GM20000 (cell line): Measurements from ENCODE around the gene GALNT15.

ENCODE experiments used
- DNase-seq: peaks from one replicate; pipeline ENCODE4 v3.0.0; 2012; ENCODE audit warnings: low spot score
- TF ChIP-seq, protein P1 (sequence below): IDR thresholded peaks from 2 replicates; pipeline ENCODE4 v1.5.1; 2012; ENCODE audit warnings: mild to moderate bottlenecking, control low read depth; ENCODE audit errors: extremely low read depth, missing control alignments

GALNT15 gene

DNA sequence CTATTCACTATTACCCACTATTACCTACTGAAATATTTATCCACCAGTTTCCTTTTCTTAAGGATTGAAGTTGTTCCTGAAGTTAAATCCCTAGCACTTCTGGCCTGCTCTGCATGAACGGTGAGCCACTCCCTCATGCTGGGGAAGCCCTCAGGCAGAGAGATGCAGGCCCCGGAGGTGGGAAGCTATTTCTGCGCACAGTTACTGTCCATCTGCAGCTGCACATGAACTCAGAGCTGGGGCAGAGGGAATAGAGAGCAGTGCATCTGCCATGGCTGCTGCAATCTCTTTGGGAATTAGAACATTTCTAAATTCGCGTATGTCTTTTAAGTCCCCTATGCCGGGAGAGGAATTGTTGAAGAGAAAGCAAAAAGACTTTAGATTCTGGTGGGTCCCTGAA, 6.3 kb upstream of the GALNT15 start:
- DNase-seq, result no peak
- TF ChIP-seq, protein P1, sequence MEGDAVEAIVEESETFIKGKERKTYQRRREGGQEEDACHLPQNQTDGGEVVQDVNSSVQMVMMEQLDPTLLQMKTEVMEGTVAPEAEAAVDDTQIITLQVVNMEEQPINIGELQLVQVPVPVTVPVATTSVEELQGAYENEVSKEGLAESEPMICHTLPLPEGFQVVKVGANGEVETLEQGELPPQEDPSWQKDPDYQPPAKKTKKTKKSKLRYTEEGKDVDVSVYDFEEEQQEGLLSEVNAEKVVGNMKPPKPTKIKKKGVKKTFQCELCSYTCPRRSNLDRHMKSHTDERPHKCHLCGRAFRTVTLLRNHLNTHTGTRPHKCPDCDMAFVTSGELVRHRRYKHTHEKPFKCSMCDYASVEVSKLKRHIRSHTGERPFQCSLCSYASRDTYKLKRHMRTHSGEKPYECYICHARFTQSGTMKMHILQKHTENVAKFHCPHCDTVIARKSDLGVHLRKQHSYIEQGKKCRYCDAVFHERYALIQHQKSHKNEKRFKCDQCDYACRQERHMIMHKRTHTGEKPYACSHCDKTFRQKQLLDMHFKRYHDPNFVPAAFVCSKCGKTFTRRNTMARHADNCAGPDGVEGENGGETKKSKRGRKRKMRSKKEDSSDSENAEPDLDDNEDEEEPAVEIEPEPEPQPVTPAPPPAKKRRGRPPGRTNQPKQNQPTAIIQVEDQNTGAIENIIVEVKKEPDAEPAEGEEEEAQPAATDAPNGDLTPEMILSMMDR, result no peak

DNA sequence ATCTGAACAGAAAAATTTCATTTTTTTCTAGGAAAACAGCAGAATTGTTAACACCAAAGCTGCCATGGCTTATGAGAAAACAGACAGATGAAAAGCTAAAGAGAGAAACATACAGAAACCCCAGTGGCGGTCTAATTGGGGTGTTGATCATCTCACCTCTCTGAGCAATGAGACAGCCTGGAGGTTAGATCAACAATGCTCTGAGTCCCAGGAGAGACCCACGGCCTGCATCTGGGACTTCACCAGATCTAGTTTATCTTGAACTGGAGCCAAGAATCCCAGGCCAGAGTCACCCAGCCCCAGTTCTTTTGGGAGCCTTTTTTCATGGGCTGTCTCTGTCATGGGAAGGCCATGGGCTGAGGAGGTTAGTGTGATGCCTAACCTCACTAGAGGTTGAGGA, 3.5 kb upstream of the GALNT15 start:
- TF ChIP-seq, protein P1, result no peak
- DNase-seq, result no peak

DNA sequence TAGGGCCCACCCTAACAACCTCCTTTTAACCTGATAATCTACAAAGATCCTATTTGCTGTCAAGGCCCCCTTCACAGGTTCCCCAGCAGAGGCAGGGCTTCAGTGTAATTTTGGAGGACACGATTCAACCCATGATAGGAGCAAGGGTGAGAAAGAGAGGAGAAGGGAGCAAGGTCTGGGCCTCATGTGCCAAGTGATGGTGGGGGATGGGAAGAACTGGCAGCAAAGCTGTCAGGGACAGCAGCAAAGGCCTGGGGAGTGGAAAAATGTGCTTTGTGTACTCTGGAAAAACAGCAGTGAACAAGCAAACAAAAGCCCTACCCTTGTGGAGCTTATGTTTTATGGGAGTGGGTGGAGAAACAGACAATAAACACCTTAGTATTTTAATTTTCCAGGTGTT, 2.7 kb upstream of the GALNT15 start:
- TF ChIP-seq, protein P1, result no peak
- no peak for DNase-seq

DNA sequence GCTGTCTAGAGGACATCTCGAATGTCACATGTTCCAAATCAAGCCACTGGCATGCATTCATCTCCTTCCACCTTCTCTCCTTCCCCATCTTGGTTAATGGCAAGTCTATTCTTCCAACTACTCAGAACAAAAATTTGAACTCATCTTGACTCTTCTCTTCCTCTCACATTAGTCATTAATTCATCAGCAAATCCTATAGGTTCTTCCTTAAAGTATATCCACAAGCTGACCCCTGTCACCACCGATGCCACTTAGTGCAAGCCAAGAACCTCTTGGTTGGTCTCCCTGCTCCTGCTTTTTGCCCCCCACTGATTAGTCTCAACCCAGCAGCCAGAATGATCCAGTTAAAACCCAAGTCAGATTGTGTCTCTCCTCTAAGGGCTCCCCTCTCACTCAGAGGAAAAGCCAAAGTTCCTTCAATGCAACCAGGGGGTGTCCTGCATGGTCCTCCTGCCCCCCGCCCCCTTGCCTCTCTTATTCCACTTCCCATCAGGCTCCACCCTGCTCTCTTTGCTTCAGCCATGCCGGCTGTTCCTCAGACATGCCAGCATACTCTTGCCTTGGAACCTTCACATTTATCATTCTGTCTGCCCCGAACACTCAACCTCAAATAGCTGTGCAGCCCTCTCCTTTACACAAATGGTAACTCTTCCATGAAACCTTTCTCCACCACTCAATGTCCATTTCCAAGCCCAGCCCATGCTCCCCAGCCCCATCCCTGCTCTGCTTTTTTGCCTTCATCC, 1.0 kb upstream of the GALNT15 start:
- TF ChIP-seq, protein P1, result no peak
- DNase-seq, result no peak

DNA sequence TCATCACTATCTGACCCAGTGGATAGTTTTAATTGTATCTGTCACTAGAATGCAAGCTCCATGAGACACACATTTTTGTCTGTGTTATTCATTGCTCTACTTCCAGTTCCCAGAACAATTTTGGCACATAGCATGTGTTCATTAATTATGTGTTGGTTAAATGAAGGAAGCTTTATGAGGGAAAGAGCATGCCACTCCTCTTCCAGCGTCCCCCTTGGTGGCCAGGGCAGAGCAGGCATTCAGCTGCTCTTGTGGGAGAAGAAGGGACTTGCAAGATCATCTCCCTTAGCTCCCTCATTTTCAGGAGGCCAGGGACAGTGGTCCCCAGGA, 489 bp upstream of the GALNT15 start:
- DNase-seq, result no peak
- TF ChIP-seq, protein P1, result no peak

DNA sequence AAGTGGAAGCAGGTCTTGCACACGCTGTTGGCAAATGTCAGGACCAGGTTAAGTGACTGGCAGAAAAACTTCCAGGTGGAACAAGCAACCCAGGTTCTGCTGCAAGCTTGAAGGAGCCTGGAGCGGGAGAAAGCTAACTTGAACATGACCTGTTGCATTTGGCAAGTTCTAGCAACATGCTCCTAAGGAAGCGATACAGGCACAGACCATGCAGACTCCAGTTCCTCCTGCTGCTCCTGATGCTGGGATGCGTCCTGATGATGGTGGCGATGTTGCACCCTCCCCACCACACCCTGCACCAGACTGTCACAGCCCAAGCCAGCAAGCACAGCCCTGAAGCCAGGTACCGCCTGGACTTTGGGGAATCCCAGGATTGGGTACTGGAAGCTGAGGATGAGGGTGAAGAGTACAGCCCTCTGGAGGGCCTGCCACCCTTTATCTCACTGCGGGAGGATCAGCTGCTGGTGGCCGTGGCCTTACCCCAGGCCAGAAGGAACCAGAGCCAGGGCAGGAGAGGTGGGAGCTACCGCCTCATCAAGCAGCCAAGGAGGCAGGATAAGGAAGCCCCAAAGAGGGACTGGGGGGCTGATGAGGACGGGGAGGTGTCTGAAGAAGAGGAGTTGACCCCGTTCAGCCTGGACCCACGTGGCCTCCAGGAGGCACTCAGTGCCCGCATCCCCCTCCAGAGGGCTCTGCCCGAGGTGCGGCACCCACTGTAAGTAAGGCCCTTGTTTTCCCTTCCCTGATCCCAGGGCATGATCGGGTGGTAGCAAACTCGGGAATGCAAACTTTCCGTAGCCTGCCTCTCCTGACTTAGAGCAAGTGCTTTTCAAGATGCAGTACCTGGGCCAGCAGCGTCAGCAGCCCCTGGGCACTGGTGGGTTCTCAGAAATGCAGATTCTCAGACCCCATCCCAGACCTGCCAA, 759 bp downstream of the GALNT15 start:
- TF ChIP-seq, protein P1, result no peak
- no peak for DNase-seq

DNA sequence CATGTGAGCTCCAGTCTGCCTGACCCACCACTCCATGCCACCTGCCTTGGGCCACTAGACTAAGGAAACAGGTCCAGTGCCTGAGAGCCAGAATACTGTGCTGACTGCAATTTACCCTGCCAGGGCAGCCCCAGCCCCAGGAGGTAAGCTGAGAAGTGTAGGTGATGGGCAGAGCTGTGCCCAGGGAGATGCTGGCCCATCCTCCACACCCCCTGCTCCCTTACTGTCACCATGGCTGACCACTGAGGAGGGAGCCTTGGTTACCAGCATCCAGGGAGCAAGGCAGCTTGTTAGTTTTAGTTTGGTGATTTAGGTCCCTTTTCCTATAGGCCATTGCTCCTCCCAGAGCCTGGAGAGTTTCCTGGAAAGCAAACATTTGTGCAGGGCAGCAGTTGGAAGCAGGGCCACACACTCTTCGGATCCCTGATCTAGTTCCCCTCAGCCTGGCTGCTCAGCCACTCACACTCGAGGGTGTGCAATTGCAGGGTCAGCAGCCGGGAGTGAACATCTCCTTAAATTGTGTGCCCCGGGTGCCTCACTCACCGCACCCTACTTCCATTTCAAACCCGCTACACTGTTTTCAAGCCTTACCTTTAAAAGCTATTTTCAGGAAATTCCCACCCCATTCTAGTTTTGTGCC, 2.0 kb downstream of the GALNT15 start:
- DNase-seq, result no peak
- TF ChIP-seq, protein P1, result no peak
